Cardiac muscle cell (in vitro differentiated cells and primary cell): Measurements from ENCODE around the gene RNU6-8. TPM values are rescaled to one million over a fixed set of nuclear protein-coding genes. Genes with fewer than 3 reads are reported as not detected.
A peak's percentile ranks its signal among the peaks of the same experiment; 100 is the strongest.

ENCODE experiments used
- DNase-seq, 2 donors: peaks; one replicate each; pipeline versions ENCODE4 v3.0.0 to v3.0.0-alpha.2; 2010 to 2017; ENCODE audit warnings: low read depth in 1 of 2, low spot score in 1 of 2
- H3K27ac ChIP-seq: fragments of 200-600 bp; sonication (generic); 2 replicates; pipeline ENCODE4 v1.5.1; 2016
- H3K27me3 ChIP-seq: fragments of 200-600 bp; sonication (generic); 2 replicates; pipeline ENCODE4 v1.6.0; 2016; ENCODE audit warnings: control low read depth
- H3K36me3 ChIP-seq: fragments of 200-600 bp; sonication (generic); 2 replicates; pipeline ENCODE4 v1.5.1; 2016; ENCODE audit warnings: control low read depth
- H3K4me1 ChIP-seq: fragments of 200-600 bp; sonication (generic); 2 replicates; pipeline ENCODE4 v1.8.1; 2017; ENCODE audit warnings: low read depth, mild to moderate bottlenecking, mixed run types
- H3K4me3 ChIP-seq: fragments of 200-600 bp; sonication (generic); 2 replicates; pipeline ENCODE4 v1.5.1; 2016; ENCODE audit warnings: mild to moderate bottlenecking
- H3K9me3 ChIP-seq: fragments of 200-600 bp; sonication (generic); 2 replicates; pipeline ENCODE4 v1.5.1; 2017; ENCODE audit warnings: low read depth, mild to moderate bottlenecking, control low read depth
- polyA plus RNA-seq: library from polyadenylated mRNA; unstranded; fragments of >200 nt; fragmentation: Nextera tagmentation; extraction: Ambion mirVana; gene quantifications from 2 replicates; pipeline ENCODE4 v1.2.1, GENCODE V29; 2016
- total RNA-seq: library from RNA; depleted of rRNA; stranded (reverse); fragments of >200 nt; gene quantifications from 2 replicates; pipeline ENCODE4 v1.2.3, GENCODE V29; 2016
- TF ChIP-seq, protein P1 (sequence below): IDR thresholded peaks from 2 replicates; pipeline ENCODE4 v1.5.1; 2012; ENCODE audit warnings: low read depth, mild to moderate bottlenecking, low read length

The RNU6-8 gene
- total RNA-seq (not detected in 2 replicates), polyA plus RNA-seq (not detected in 2 replicates)

DNA sequence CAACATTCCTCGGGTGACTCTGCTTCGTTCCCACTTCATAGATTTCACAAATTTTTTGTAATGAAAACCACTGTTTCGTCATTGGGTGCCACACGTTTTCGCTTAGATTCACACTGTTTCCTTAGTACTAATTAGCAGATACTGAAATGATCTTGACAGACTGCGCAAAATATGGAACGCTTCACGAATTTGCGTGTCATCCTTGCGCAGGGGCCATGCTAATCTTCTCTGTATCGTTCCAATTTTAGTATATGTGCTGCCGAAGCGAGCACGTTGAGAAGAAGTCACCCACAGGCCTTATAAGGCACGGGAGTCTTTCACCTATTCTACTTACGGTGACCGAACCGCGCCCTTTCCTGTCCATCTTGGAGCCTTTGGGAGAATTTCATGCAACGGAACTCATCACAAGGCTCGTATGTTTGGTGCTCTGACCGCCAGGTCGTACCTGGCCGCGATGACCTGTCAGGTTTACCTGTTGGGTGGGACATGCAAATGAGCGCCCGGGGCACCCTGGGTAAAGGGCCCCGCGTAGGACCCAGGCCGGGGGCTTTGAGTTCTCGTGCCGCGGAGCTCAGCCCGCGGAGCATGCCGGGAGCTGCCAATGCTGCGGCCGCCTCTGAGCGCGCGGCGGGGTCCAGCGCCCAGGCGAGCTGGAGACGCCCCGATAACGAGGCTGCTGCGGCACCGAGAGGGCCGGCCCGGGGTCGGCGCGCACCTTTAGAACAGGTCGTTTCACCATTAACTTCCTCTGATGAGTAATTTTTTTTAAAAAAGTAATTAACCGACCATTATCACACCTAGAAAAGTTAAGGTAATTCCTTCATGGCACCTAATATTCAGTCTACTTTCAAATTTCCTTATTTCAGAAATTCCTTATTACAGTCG lies at the start of gene RNU6-8:
RNU6-8 (minus strand) TSS at position 272 of the 885 bp plus-strand sequence.
- peak within 1 kb of the TSS; percentile 58 for H3K4me3 ChIP-seq
- H3K9me3 ChIP-seq = no peaks in the 10 kb centered on the region
- peak within 1 kb of the TSS; percentile 97 for H3K27ac ChIP-seq
- TF ChIP-seq, protein P1, sequence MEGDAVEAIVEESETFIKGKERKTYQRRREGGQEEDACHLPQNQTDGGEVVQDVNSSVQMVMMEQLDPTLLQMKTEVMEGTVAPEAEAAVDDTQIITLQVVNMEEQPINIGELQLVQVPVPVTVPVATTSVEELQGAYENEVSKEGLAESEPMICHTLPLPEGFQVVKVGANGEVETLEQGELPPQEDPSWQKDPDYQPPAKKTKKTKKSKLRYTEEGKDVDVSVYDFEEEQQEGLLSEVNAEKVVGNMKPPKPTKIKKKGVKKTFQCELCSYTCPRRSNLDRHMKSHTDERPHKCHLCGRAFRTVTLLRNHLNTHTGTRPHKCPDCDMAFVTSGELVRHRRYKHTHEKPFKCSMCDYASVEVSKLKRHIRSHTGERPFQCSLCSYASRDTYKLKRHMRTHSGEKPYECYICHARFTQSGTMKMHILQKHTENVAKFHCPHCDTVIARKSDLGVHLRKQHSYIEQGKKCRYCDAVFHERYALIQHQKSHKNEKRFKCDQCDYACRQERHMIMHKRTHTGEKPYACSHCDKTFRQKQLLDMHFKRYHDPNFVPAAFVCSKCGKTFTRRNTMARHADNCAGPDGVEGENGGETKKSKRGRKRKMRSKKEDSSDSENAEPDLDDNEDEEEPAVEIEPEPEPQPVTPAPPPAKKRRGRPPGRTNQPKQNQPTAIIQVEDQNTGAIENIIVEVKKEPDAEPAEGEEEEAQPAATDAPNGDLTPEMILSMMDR = no peak
- no peaks in the 10 kb centered on the region for H3K36me3 ChIP-seq
- no peaks in the 10 kb centered on the region for H3K27me3 ChIP-seq
- DNase-seq = peak; percentile 93 to 97
- H3K4me1 ChIP-seq = no peaks in the 10 kb centered on the region

GRCh38 chr14:32252030-32252670 lies 49.1 kb upstream of the RNU6-8 start:
- Histone ChIP-seq H3K27me3 (no peaks in the 10 kb centered on the region), H3K4me3 (no peak overlapping the region), H3K4me1 (no peaks in the 10 kb centered on the region), H3K27ac (no peak overlapping the region), H3K36me3 (no peaks in the 10 kb centered on the region), H3K9me3 (no peaks in the 10 kb centered on the region)
- TF ChIP-seq, protein P1 = peak; percentile 89
- DNase-seq = peak; percentile 83 to 85

DNA sequence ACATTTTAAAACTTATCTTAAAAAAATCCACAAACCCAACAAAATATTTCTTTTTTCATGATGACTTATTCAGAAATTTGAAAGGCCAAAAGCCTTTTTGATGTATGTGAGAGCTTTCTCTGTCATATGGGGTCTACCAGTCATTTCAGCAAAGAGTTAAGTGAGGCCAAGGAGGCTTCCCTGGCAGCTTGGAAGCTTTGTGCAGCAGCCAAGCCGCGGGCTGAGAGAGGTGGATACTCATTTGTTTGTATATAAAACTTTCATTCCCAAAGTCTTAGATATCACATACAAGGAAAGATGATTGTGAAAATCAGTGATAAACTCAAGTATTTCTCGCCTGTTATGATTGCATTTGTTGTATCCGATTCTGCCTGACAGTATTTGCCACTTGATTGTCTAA lies 48.5 kb upstream of the RNU6-8 start:
- Histone ChIP-seq H3K9me3 (no peaks in the 10 kb centered on the region), H3K27me3 (no peaks in the 10 kb centered on the region), H3K4me3 (no peak overlapping the region), H3K4me1 (no peaks in the 10 kb centered on the region), H3K27ac (no peak overlapping the region), H3K36me3 (no peaks in the 10 kb centered on the region)
- TF ChIP-seq, protein P1 = no peak
- no peak for DNase-seq

DNA sequence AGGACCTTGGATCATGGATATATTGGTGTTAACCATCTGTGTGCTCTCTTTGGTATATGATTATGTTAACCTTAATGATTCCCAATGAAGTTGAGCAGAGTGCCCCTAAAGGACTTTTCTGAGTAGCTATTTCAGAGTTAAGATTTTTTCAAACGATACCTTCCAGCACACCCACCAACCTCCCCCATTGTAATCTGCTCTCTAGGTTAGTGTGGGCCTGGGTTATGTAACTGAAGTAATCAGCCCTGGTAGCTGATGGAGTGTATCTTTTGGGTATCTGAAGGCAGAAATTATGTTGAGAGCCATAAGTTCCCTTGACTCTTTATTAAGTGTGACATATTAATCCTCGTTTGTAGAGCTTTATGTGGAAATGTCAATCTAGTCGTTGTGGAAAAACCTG lies 47.6 kb upstream of the RNU6-8 start:
- TF ChIP-seq, protein P1 = no peak
- H3K36me3 ChIP-seq = no peaks in the 10 kb centered on the region
- no peak overlapping the region for H3K27ac ChIP-seq
- H3K9me3 ChIP-seq = no peaks in the 10 kb centered on the region
- no peaks in the 10 kb centered on the region for H3K4me1 ChIP-seq
- DNase-seq = no peak
- H3K4me3 ChIP-seq = no peak overlapping the region
- H3K27me3 ChIP-seq = no peaks in the 10 kb centered on the region

- H3K4me3 ChIP-seq = no peak overlapping the region
- TF ChIP-seq, protein P1 = no peak
- DNase-seq = no peak
- no peaks in the 10 kb centered on the region for H3K9me3 ChIP-seq
- no peaks in the 10 kb centered on the region for H3K27me3 ChIP-seq
- H3K27ac ChIP-seq = no peak overlapping the region
- no peaks in the 10 kb centered on the region for H3K4me1 ChIP-seq
- H3K36me3 ChIP-seq = no peaks in the 10 kb centered on the region
These were observed 46.7 kb upstream of the RNU6-8 start for GRCh38 chr14:32249780-32250179.
